GM18508 (cell line): ENCODE data around the gene LTB4R2.

Experiments
- ATAC-seq: cut with Tn5 transposase; IDR thresholded peaks from one replicate; pipeline ENCODE4 v1.9.1; 2021; ENCODE audit warnings: moderate number of reproducible peaks; ENCODE audit not compliant: insufficient read depth, unreplicated experiment

LTB4R2 gene

DNA sequence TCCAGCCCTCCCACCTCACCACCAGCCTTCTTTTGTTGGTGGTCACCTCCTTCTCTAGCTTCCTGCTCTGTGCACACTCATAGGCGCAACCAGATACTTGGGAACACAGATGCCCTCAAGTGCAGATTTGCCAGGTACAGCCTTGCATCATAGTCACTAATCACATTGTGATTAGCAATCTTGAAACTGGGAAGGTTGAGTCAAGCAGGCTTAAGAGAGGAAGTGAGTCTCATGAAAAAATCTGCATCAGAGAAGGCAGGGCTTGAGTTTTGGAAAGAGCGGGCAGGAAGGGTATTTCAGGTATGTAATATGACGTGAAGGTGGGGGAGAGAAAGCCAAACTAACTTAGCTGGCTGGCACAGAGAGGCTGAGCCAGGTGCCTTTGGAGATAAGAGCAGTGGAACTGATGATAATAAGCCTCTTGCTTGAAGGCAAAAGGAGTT, 35.8 kb upstream of the LTB4R2 start:
- peak; percentile 47 for ATAC-seq

DNA sequence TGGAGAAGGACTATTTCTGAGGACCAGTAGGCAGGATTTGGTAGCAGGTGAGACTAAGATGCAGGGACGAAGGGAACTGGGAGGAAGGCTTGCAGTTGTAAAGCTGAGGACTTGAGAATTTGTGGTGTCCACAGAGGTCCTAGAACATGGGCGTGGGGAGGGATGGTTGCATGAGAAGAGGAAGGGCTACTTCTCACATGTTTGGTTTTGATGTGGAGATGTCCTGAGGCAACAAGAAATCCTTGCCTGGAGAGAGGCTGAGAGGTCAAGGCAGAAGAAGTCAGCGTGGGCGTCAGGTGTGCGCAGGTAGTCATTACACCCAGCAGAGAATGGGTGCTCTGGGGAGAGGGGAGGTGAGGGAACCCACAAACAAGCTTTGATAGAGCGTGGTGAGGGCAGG, 32.9 kb upstream of the LTB4R2 start:
- ATAC-seq: no peak

DNA sequence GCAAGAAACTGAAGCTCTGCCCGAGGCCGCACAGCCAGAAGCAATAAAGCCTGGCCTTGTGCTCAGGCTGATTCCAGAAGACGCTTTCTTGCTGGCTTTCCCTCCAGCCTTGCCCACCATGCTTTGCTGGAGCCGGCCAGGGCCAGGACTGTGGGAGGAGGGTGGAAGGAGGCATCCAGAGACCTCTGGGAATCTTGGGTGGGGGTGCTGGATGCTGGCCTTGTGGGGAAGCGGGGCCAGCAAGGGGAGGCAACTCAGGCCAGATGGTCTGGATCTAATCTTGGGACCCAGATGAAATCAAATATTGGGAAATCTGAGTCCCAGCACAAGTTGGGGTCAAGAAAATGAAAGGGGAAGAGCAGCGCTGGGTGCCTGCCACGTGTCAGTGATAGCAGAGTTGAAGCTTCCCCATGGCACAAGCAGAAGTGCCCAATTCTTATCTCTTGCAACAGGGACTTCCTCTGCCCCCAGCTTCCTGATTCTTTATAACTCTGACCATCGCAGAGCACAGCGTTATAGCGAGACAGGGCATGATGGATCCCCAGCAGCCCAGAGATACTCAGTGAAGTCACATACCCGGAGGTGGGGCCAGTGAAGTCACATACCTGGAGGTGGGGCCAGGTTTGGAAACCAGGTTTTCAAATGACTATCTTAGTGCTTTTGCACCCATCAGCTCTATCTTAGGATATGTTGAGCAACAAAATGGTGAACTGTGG, 32.2 kb upstream of the LTB4R2 start:
- no peak for ATAC-seq

DNA sequence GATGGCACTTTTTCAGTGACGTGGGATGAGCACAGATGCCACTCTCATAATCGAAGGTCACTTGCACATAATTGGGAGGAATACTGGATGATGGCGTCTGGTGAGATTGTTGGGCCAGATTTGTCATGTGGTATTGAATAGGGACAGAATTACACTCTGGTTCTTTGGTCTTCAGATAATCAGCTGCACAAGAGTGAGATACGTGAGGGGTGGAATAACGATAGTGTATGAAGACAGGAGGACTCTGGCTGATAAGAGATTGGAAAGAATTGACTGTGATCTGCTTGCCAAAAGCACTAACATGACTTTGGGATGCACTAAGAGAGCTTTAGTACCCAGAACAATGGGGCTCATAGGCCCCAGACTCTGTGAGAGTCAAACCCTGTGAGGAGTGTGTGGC, 31.5 kb upstream of the LTB4R2 start:
- no peak for ATAC-seq

DNA sequence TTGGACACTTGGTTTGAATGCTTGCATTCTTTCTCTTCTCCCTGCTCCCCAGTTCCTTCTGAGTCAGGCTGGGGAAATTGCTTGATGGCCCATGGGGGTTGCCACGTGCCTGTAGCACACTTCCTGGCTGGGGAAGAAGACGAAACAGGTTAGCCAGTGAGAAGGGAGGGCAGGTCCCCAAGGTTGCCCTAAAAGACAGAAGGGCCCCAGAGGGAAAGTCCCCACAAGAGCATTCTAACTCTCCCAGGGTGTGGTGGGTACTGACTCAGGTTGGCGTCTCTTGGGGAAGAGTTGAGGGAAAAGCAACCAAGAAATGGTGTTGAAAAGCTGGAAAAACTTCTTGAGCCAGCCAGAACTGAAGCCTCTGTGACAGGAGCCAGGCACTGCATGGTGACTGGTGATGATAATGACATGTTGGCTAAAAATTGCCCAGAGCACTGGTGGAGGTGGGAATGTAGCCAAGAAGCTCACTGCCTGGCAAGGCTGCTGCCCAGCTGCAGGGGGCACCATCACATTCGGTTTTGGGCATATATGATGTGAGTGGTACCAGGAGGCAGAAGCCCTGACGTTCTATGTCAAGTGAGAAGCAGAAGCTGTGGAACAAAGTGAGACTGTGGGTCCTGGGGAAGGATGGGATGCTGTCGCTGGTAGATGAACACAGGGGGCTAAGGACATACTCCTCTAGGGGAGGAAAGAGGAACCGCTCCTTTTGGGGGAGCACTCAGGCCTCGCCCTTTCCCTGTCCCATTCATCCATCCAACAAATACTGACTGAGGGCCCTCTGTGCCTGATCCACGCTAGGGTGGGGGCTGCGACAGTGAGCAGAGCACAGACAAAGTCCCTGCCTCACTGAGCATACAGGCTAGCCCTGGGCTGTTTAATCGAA, 30.4 kb upstream of the LTB4R2 start:
- no peak for ATAC-seq

DNA sequence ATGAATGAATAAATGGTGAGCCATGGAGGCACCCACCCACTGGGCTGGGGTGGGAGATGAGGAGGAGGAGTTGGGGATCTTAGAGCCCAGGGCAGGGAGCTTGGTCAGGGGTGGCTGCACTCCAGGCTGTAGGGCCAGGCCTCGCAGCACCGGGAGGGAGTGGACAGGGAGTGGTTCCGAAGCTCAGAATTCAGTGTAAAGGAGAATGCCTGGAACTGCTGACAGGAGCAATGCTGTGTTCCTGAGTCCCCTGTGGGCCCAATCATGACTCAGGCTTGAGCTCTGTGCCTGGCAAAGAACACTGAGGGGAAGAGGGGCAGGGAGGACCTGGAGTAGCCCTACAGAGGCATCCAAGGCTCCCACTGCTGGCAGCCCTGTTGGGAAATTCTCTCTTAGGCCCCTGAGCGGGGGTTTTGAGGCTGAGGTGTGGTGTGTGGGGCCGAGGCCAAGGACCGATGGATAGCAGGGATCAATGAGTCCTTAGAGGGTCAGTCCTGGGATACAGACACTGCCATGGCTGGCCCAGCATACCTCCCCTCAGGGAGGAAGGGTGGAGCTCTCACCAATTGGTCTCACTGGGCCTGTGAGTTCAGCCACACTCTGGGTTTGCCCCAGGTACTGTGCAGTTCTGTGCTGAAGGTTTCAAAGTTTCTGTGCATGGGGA, 29.0 kb upstream of the LTB4R2 start:
- no peak for ATAC-seq

DNA sequence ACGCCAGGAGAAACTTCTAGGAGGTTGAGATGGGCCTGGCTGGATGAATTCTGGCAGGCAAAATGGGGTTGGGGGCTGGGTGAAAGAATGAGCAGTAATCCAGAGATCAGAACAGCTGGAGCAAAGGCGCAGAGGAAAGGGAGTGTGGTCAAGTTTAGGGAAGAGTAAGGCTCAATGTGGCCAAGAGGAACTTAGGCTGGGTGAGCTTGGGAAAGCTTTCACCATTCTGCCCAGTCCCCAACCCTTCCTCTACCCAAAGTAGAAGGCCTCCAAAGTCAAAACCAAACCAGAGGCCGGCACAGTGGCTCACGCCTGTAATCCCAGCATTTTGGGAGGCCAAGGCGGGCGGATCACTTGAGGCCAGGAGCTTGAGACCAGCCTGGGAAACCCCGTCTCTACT, 28.3 kb upstream of the LTB4R2 start:
- no peak for ATAC-seq

DNA sequence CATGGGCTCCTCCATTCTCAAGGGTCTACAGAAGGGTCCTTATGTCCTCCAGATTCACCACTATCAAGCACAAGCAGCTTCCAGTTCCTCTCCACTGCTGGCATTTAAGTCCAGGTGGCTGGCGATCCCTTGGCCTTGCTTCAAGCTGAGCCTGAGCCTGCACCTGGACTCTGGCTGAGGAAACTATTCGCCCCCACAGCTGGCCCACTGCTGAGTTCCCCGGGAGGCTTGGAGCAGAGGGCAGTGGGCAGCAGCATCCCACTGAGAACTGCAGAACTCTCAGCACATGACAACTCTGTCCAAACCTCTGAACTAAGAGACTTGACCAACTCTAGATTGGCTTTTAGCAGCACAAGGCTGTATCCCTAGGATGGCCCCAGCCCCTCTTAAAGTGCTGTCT, 27.2 kb upstream of the LTB4R2 start:
- ATAC-seq: no peak

DNA sequence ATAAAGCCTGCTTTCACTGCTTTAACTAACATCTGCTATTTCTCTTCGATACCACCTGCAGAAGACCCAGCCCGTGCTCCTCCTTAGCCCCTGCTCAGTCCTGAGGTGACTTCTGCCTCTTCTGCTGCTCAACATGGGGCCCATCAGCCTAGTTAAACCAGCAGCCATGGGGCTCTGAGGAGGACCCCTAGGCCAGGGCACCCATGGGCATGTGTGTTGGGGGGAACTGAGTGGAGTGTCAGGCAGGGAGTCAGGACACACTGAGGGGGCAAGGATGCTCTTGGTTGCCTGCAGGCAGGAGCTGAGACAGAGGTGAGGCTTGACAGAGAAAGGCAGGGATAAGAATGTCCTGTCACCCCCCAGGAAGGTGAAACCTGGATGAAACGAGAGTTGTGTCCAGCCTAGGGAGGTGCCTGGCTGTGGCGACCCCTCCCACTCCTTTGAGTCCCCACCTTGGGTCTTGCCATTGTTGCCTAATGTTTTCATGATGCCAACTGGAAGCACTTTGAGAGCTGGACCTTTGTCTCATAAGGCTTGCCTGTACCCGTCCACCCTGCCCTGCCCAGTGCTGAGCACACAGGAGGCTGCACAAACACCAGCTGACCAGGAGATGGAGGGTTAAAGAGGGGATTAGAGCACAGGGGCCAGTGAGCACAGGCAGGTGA, 26.0 kb upstream of the LTB4R2 start:
- ATAC-seq: no peak

DNA sequence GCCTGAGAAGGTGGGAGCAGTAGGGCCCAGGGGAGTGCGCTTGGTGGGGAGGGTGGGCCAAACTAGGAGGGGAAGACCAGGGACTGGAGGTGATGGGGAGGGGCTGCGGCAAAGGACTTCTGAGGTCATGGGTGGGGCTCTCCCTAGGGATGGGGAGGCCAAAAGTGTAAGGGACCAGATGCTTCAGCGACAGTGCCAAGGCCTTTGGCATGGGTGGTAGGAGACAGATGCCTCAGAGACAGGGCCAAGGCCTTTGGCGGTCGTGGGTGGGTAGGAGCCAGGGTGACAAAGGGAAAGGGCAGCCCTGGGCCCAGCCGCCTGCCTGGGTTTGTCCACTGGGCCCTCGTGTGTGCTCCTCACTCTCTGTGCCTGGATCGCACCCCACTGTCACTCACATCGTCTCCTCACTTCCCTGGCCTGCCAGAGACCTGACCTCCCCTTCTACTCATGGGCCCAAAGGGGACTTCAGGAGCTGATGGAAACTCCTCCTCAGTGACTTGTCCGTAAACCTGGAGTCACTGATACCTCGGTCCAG, 25.4 kb upstream of the LTB4R2 start:
- ATAC-seq: no peak

DNA sequence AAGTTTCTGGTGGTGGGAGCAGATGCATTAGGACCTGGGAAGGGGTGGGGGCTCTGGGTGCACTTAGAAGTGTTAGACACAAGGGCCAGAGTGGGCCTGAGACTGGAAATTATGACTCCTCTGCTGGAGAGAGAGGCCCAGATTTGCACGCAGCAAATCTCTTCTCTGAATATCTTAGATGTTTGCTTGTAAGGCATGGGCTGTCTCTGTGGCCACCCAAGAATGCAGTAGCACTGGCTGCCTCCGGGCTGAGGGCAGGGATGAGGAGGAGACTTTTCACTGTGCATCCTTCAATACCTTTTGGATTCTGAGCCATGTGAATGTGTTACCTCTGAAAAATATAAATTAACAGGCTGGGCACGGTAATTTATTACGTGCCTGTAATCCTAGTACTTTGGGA, 24.6 kb upstream of the LTB4R2 start:
- no peak for ATAC-seq

DNA sequence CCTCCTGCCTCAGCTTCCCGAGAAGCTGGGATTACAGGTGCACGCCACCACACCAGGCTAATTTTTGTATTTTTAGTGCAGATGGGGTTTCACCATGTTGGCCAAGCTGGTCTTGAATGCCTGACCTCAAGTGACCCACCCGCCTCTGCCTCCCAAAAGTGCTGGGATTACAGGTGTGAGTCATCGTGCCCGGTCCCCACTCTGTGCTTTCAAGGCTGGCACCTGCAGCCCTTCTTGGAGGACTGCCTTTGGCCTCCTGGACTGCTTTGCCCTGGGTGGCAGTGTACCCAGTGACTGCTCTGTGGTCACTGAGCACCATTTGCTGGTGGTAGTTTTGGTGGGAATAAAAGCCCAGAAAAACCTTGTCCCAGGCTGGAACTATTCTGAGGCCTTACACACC, 22.9 kb upstream of the LTB4R2 start:
- ATAC-seq: no peak

DNA sequence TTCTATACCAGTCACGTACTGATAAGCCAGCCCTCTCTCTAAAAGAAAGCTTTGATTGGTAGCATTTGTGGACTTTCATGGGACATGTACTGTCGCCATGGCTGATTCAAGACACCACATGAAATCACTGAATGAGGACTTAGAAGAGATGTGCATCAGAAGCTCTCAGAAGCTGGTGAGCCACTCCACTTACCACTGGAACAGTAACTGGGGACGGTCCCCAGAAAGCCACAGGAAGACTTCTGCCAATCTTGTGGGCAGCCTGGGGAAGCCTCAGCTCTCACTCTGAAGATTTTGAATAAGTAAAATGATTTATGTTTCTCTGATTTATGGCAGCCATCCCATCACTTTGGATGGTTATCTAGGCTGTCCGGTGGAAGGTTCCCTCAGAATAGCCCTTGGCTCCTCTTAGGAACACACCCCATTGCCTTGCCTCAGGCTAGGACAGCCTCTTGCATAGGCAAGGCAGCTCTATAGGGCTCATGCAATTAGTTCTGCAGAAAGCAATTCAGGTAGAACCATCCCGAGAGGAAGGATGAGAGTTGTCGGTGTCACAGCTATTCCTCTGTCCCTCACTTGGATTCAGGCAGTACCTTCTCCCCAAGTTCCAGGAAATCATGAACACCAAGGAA, 20.2 kb upstream of the LTB4R2 start:
- no peak for ATAC-seq

DNA sequence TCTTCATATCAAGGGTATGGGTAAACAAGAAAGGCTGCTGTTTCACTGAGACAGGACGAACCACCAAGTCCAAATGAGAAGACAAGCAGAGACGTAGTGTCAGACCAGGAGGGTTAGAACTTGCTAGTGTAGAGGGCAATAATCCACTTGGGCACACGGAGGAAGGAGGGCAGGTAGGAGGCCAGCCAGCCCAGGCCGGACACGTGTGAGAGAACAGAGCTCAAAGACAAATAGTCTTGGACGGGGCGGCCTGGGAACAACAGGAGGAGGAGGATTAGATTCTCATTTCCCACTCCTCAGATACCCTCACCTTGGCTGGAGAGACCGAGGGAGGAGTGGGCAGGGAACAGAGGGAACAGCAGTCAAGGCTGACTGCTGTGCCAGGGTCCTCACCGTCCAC, 19.2 kb upstream of the LTB4R2 start:
- ATAC-seq: no peak

DNA sequence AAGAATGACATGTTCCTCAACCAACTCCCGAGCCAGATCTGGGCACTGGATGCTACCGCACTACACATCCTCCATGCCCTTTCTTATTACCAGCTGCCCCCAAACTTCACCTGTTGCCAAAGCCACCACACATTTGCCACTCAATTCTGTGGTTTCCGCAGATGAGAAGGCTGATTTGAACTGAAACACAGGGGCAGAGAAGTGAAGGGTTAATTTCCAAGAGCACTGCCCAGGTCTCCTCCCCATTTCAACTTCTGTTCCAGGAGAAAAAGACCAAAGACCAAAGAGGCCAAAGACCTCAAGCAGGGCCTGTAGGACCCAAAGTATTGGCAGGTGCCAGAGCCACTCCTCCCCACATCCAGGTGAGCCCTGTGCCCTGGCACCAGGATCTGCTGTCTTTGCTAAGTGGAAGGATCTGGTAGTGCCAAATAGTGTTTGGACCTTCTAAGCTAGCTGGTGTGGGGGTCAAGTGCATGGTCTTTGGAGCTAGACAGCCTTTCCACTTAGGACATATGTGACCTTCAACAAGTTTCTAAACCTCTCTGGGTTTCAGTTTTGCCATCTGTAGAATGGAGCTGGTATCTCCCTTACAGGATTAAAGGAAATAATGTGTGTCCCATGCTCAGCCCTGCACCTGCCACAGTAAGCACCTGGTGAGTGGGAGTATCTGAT, 18.4 kb upstream of the LTB4R2 start:
- no peak for ATAC-seq

DNA sequence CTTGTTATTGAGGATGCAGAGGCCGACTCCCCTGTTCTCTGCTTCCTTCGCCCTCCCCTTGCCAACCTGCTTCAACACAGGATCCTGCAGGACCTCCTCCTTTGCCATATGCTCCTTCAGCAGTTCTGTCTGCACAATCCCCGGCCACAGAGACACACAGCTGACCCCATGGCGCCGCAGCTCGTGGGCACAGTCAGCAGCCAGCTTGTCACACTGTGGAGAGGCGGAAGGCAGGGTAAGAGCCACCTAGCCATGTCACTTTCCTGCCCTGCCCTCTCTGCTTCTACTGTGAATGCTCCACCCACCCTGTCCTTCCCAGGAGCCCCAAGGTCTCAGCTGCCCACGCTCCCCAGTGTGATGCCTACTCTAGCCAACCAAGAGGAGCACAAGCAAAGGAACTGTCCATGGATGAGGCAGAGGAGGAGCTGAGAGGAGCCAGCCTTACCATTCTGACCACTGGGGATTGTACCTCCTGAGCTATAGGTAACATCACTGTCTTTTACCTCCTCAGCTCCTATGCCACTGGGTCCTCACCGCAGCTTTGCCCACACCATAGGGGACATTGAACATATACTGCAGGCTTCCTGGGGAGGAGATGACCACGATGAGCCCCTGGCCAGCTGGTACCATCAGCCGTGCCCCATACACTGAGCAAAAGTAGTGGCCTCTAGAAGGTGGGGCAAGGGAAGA, 17.7 kb upstream of the LTB4R2 start:
- ATAC-seq: no peak

DNA sequence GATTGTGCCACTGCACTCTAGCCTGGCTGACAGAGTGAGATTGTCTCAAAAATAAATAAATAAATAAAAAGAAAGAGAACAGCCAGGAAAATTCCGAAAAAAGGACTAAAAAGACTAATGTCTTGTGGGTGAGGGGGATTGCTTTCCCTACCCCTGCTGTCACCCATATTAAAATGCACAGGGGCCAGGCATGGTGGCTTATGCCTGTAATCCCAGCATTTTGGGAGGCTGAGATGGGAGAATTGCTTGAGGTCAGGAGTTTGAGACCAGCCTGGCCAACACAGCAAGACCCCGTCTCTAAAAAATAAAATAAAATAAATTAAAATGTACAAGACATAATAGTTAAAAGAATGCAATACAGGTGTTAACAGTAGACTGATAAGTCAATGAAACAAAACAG, 16.4 kb upstream of the LTB4R2 start:
- no peak for ATAC-seq

DNA sequence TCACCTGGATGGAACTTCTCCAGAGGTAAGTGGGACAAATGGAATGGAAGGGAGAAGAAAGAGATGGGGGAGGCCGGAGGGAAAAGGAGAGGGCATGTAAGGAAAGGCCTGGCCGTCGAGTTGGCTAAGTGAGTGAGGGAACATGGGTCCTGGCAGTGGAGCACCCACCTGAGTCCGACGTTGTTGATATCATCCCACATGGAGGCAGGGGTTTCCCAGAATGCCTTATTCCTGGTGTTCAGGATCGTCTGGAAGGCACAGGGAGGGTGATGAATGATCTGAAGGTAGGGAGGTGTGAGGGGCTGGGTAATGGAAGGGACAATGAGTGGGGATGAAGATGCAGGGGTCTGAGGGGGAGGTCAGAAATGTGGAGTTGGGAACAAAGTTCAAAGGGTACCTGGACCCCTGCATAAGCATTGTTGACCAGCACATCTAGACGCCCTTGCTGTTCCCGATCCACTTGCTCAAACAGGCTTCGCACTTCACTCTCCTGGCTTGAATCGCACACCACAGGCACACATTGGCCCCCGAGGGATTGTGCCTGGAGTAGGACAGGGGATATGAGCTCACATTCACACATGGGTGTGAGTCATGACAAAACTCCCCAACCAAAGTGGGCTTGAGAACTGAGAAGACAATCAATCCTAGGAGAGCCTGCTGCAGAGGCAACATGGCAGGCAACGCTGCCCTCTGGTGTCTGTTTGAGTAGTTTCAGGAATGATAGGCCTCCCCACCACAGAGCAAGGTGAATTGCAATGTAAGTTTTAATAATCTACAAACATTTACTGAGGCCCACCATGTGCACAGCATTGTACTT, 13.4 kb upstream of the LTB4R2 start:
- ATAC-seq: no peak
